ENCODE results near the gene PBXIP1. TPM values are rescaled to one million over a fixed set of nuclear protein-coding genes. Genes with fewer than 3 reads are reported as not detected.

PBXIP1 gene
- total and polyA plus RNA-seq, 4 donors = 95.3 to 169 (median 112) TPM

GRCh38 chr1:154962795-154963330 is 7.0 kb upstream of the PBXIP1 start:
- Histone ChIP-seq H3K27me3 (ENCODE audit: control insufficient read depth in 1 of 2, insufficient read depth in 2 of 2, low read length in 1 of 2) (no peaks in the 10 kb centered on the region), H3K9me3 (ENCODE audit: control insufficient read depth, low read length) (no peaks in the 10 kb centered on the region), H3K4me1 (ENCODE audit: control insufficient read depth in 1 of 2, insufficient read depth in 2 of 2, low read length in 2 of 2) (no peaks in the 10 kb centered on the region), H3K4me3 (ENCODE audit: low read length in 2 of 2) (no peak overlapping the region), H3K36me3 (ENCODE audit: control insufficient read depth in 1 of 2, insufficient read depth in 2 of 2, low read length in 1 of 2) (peaks cover 0 to 13% of the 10 kb centered on the region in 2 donors), H3K27ac (ENCODE audit: low read depth in 1 of 2, low read length in 2 of 2) (no peak overlapping the region)
- intact Hi-C loops (cut with DNase I) = loop anchor here in 1 of 2 donors (2.0 kb wide), 1 partner anchor 36 kb away; no protein-coding TSS in a partner anchor
- 38 to 49% methylated on average over 6 of the region's 6 CpGs for WGBS, 2 donors
- ATAC-seq (ENCODE audit: low FRiP score) = no peak
- peak in 1 of 2 donors; percentile 43 for DNase-seq

GRCh38 chr1:154962156-154962749 is 6.4 kb upstream of the PBXIP1 start:
- intact Hi-C loops (cut with DNase I) = loop anchor here in 1 of 2 donors (2.0 kb wide), 1 partner anchor 37 kb away; no protein-coding TSS in a partner anchor
- H3K27me3 ChIP-seq (ENCODE audit: control insufficient read depth in 1 of 2, insufficient read depth in 2 of 2, low read length in 1 of 2) = no peaks in the 10 kb centered on the region
- 2% methylated on average over 25 of the region's 25 CpGs for WGBS, 2 donors
- H3K4me3 ChIP-seq (ENCODE audit: low read length in 2 of 2) = peak overlapping the region; percentile 29 to 72
- no peaks in the 10 kb centered on the region for H3K9me3 ChIP-seq (ENCODE audit: control insufficient read depth, low read length)
- peak overlapping the region; percentile 12 to 70 for H3K27ac ChIP-seq (ENCODE audit: low read depth in 1 of 2, low read length in 2 of 2)
- DNase-seq (peak in 1 of 2 donors; percentile 48), ATAC-seq (ENCODE audit: low FRiP score) (peak; percentile 2)
- no peaks in the 10 kb centered on the region for H3K4me1 ChIP-seq (ENCODE audit: control insufficient read depth in 1 of 2, insufficient read depth in 2 of 2, low read length in 2 of 2)
- H3K36me3 ChIP-seq (ENCODE audit: control insufficient read depth in 1 of 2, insufficient read depth in 2 of 2, low read length in 1 of 2) = peaks cover 0 to 12% of the 10 kb centered on the region in 2 donors

GRCh38 chr1:154961207-154962155 is 5.6 kb upstream of the PBXIP1 start, which contains the start of gene PYGO2:
TSS of gene PYGO2 (minus strand) at chr1:154961782. CDS start at chr1:154961576, 206 bp downstream.
- Histone ChIP-seq H3K4me3 (ENCODE audit: low read length in 2 of 2) (peak within 1 kb of the TSS; percentile 29 to 72), H3K9me3 (ENCODE audit: control insufficient read depth, low read length) (no peaks in the 10 kb centered on the region), H3K36me3 (ENCODE audit: control insufficient read depth in 1 of 2, insufficient read depth in 2 of 2, low read length in 1 of 2) (peaks cover 0 to 12% of the 10 kb centered on the region in 2 donors), H3K4me1 (ENCODE audit: control insufficient read depth in 1 of 2, insufficient read depth in 2 of 2, low read length in 2 of 2) (no peaks in the 10 kb centered on the region), H3K27ac (ENCODE audit: low read depth in 1 of 2, low read length in 2 of 2) (peak within 1 kb of the TSS; percentile 12 to 70), H3K27me3 (ENCODE audit: control insufficient read depth in 1 of 2, insufficient read depth in 2 of 2, low read length in 1 of 2) (no peaks in the 10 kb centered on the region)
- WGBS, 2 donors = 1% methylated on average over 70 to 93 of the region's 93 CpGs
- intact Hi-C loops (cut with DNase I) = loop anchor here in 1 of 2 donors (2.0 kb wide), 1 partner anchor 37 kb away; no protein-coding TSS in a partner anchor
- DNase-seq = peak; percentile 86 to 95
- peak; percentile 92 for ATAC-seq (ENCODE audit: low FRiP score)

GRCh38 chr1:154960446-154961136 is 4.7 kb upstream of the PBXIP1 start:
- 45 to 49% methylated on average over 10 of the region's 10 CpGs for WGBS, 2 donors
- ATAC-seq (ENCODE audit: low FRiP score) (no peak), DNase-seq (peak in 1 of 2 donors; percentile 14)
- no peaks in the 10 kb centered on the region for H3K4me1 ChIP-seq (ENCODE audit: control insufficient read depth in 1 of 2, insufficient read depth in 2 of 2, low read length in 2 of 2)
- intact Hi-C loops (cut with DNase I) = no loop called here
- H3K27ac ChIP-seq (ENCODE audit: low read depth in 1 of 2, low read length in 2 of 2) = no peak overlapping the region
- H3K4me3 ChIP-seq (ENCODE audit: low read length in 2 of 2) = peak overlapping the region; percentile 29 to 72
- H3K27me3 ChIP-seq (ENCODE audit: control insufficient read depth in 1 of 2, insufficient read depth in 2 of 2, low read length in 1 of 2) = no peaks in the 10 kb centered on the region
- peaks cover 0 to 10% of the 10 kb centered on the region in 2 donors for H3K36me3 ChIP-seq (ENCODE audit: control insufficient read depth in 1 of 2, insufficient read depth in 2 of 2, low read length in 1 of 2)
- H3K9me3 ChIP-seq (ENCODE audit: control insufficient read depth, low read length) = no peaks in the 10 kb centered on the region

GRCh38 chr1:154959426-154959780 is 3.5 kb upstream of the PBXIP1 start:
- intact Hi-C loops (cut with DNase I) = loop anchor here in 1 of 2 donors (5.0 kb wide), 1 partner anchor 58 kb away; no protein-coding TSS in a partner anchor

GRCh38 chr1:154958681-154959425 is 3.0 kb upstream of the PBXIP1 start:
- H3K4me3 ChIP-seq (ENCODE audit: low read length in 2 of 2) = no peak overlapping the region
- intact Hi-C loops (cut with DNase I) = loop anchor here in 1 of 2 donors (5.0 kb wide), 1 partner anchor 58 kb away; no protein-coding TSS in a partner anchor
- H3K27me3 ChIP-seq (ENCODE audit: control insufficient read depth in 1 of 2, insufficient read depth in 2 of 2, low read length in 1 of 2) = no peaks in the 10 kb centered on the region
- no peaks in the 10 kb centered on the region for H3K9me3 ChIP-seq (ENCODE audit: control insufficient read depth, low read length)
- H3K36me3 ChIP-seq (ENCODE audit: control insufficient read depth in 1 of 2, insufficient read depth in 2 of 2, low read length in 1 of 2) = peaks cover 0 to 2% of the 10 kb centered on the region in 2 donors
- 80 to 83% methylated on average over 16 of the region's 16 CpGs for WGBS, 2 donors
- peaks cover 0 to 4% of the 10 kb centered on the region in 2 donors for H3K4me1 ChIP-seq (ENCODE audit: control insufficient read depth in 1 of 2, insufficient read depth in 2 of 2, low read length in 2 of 2)
- ATAC-seq (ENCODE audit: low FRiP score) (no peak), DNase-seq (peak in 1 of 2 donors; percentile 45)
- no peak overlapping the region for H3K27ac ChIP-seq (ENCODE audit: low read depth in 1 of 2, low read length in 2 of 2)

More at GRCh38 chr1:154959426-154959780, 3.5 kb upstream of the PBXIP1 start:
- Histone ChIP-seq H3K4me1 (ENCODE audit: control insufficient read depth in 1 of 2, insufficient read depth in 2 of 2, low read length in 2 of 2) (no peaks in the 10 kb centered on the region), H3K27me3 (ENCODE audit: control insufficient read depth in 1 of 2, insufficient read depth in 2 of 2, low read length in 1 of 2) (no peaks in the 10 kb centered on the region), H3K4me3 (ENCODE audit: low read length in 2 of 2) (no peak overlapping the region), H3K27ac (ENCODE audit: low read depth in 1 of 2, low read length in 2 of 2) (no peak overlapping the region), H3K9me3 (ENCODE audit: control insufficient read depth, low read length) (no peaks in the 10 kb centered on the region), H3K36me3 (ENCODE audit: control insufficient read depth in 1 of 2, insufficient read depth in 2 of 2, low read length in 1 of 2) (peaks cover 0 to 2% of the 10 kb centered on the region in 2 donors)
- DNase-seq (peak in 1 of 2 donors; percentile 48), ATAC-seq (ENCODE audit: low FRiP score) (no peak)
- WGBS, 2 donors = 89 to 92% methylated on average over 7 of the region's 7 CpGs

GRCh38 chr1:154958036-154958435 is 2.1 kb upstream of the PBXIP1 start:
- whole genome bisulfite sequencing, 2 donors = 58 to 66% methylated on average over 2 of the region's 2 CpGs
- Histone ChIP-seq H3K9me3 (ENCODE audit: control insufficient read depth, low read length) (no peaks in the 10 kb centered on the region), H3K4me3 (ENCODE audit: low read length in 2 of 2) (no peak overlapping the region), H3K27me3 (ENCODE audit: control insufficient read depth in 1 of 2, insufficient read depth in 2 of 2, low read length in 1 of 2) (no peaks in the 10 kb centered on the region), H3K27ac (ENCODE audit: low read depth in 1 of 2, low read length in 2 of 2) (no peak overlapping the region), H3K4me1 (ENCODE audit: control insufficient read depth in 1 of 2, insufficient read depth in 2 of 2, low read length in 2 of 2) (peaks cover 0 to 5% of the 10 kb centered on the region in 2 donors), H3K36me3 (ENCODE audit: control insufficient read depth in 1 of 2, insufficient read depth in 2 of 2, low read length in 1 of 2) (no peaks in the 10 kb centered on the region)
- no peak for DNase-seq
- ATAC-seq (ENCODE audit: low FRiP score) = no peak
- intact Hi-C loops (cut with DNase I) = loop anchor here in 1 of 2 donors (5.0 kb wide), 1 partner anchor 59 kb away; no protein-coding TSS in a partner anchor

Data from aorta (tissue), 5 donors.